NB4 (cell line): ENCODE measurements around the gene ZNF385A.
"Not testable (repeated sequence)": the region's sequence is repeated elsewhere in the genome, so short reads cannot be mapped to it uniquely, and the experiment has no call there.

Experiments used
- DNase-seq: peaks from one replicate; pipeline ENCODE4 v3.0.0; 2010; ENCODE audit warnings: low read depth
- H3K4me3 ChIP-seq: one replicate; pipeline ENCODE4 v1.5.1; 2011; ENCODE audit warnings: mild to moderate bottlenecking, low read depth, low read length, moderate library complexity
- CTCF ChIP-seq: IDR thresholded peaks from one replicate; pipeline ENCODE4 v1.5.1; 2012; ENCODE audit warnings: low read depth, low read length
- MYC ChIP-seq: IDR thresholded peaks from 2 replicates; pipeline ENCODE4 v1.6.1; 2011; ENCODE audit warnings: low read depth, low read length
- POLR2A ChIP-seq: IDR thresholded peaks from 2 replicates; pipeline ENCODE4 v1.6.1; 2011; ENCODE audit warnings: mild to moderate bottlenecking; ENCODE audit not compliant: insufficient read length; ENCODE audit errors: extremely low read depth
- TF ChIP-seq, protein P1 (sequence below): IDR thresholded peaks from 2 replicates; pipeline ENCODE4 v1.6.1; 2011; ENCODE audit warnings: low read depth, low read length

Gene ZNF385A

GRCh38 chr12:54331461-54331860 is 53.1 kb downstream of the ZNF385A start:
- no peak for DNase-seq
- H3K4me3 ChIP-seq = no peak overlapping the region
- TF ChIP-seq MYC (no peak), POLR2A (no peak)

DNA sequence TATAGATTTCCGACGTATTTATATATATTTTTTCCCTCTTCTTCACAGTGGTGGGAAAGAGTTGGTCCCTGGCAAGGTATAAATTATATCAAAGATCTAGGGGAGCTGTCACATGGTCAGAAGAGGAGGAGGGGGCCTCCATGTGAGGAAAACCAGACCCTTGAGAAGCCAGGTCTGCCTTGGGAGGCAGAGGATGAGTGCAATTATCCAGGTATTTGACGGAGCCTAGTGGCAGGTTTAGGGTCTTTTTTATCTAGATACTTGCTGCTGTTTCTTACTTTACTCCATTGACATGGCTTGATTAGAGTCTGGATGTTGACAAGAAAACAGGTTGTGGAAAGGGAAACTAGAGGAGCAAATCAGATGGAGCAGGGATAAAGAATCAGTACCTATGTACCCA is 54.1 kb downstream of the ZNF385A start:
- H3K4me3 ChIP-seq = no peak overlapping the region
- TF ChIP-seq POLR2A (no peak), CTCF (no peak), MYC (no peak)
- TF ChIP-seq, protein P1, sequence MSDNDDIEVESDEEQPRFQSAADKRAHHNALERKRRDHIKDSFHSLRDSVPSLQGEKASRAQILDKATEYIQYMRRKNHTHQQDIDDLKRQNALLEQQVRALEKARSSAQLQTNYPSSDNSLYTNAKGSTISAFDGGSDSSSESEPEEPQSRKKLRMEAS = no peak
- no peak for DNase-seq

GRCh38 chr12:54329759-54330158 is 54.8 kb downstream of the ZNF385A start:
- TF ChIP-seq, protein P1 = no peak
- no peak overlapping the region for H3K4me3 ChIP-seq
- no peak for DNase-seq

GRCh38 chr12:54328595-54329337 is 55.8 kb downstream of the ZNF385A start:
- TF ChIP-seq CTCF (no peak), POLR2A (no peak)
- H3K4me3 ChIP-seq = no peak overlapping the region
- no peak for DNase-seq

DNA sequence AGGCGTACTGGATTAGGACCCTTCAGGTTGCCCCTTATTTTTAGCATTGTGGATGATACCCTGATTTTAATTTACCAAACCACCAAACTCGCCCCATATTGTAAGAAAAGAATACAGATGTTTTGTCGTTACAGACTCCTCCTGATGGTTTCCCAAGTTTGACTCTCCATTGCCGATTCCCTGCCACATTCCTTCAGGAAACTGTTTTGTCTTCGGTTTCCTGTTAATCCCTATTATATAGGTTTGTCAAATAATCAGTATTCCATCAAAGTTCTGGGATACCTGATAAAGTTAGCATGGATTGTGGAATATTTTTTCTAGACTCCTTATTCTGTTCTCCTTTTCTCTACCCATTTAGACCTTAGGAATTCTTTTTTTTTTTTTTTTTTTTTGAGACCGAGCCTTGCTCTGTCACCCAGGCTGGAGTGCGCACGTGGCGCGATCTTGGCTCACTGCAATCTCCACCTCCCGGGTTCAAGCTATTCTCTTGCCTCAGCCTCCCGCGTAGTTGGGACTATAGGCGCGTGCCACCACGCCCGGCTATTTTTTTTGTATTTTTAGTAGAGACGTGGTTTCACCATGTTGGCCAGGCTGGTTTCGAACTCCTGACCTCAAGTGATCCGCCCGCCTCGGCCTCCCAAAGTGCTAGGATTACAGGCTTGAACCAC is 59.0 kb downstream of the ZNF385A start:
- not testable (repeated sequence) for DNase-seq
- H3K4me3 ChIP-seq = peak overlapping the region; percentile 96

DNA sequence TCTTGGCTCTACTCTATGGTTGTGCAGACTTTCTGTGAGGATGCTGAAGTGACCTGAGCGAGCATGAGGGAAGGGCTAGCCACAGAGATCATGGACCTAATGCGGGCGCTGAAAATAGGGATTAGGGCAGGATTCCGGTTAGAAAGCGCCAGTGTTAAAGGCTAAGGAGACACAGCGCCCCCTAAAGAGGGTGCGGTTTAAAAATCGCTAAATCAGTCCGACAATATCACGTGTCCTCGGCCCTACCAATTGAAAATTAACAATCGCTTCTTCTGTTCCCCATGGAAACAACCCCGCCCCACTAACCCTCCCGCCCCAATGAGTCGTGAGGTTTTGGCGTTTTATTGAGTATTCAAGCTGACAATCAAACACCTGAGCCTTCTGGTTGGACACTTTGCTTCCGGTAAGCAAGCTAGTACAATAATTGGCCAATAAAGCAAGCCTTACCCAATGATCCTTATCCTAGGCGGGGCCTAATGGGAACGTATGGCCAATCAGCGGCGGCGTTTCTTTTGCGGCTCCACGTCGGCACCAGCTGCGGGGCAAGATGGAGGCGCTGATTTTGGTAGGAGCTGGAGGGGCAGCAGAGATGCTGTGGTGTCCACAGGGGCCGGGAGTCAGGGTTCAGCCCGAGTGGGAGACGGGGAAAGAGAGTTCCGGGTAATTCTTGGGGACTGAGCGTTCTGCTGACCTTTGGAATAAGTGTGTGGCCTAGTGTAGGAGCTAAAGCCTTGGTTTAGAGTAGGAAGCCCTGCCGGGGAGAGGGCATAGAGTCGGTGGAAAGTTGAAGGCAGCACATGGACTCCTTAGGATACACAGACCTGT is 59.7 kb downstream of the ZNF385A start, which contains the start of gene COPZ1:
Gene COPZ1, plus strand, starts transcription at position 515 of the 825 bp plus-strand sequence. Its CDS starts 33 bp downstream, at position 548.
- TF ChIP-seq CTCF (peak; percentile 74), POLR2A (peak; percentile 49), MYC (0 out of 2 replicates have a peak, but pooled peaks have one; percentile 29)
- TF ChIP-seq, protein P1 = peak; percentile 94
- peak within 1 kb of the TSS; percentile 96 for H3K4me3 ChIP-seq
- DNase-seq = peak; percentile 100

- TF ChIP-seq MYC = no peak
- no peak for TF ChIP-seq CTCF
- TF ChIP-seq, protein P1 = no peak
- no peak for TF ChIP-seq POLR2A
- DNase-seq = no peak
- H3K4me3 ChIP-seq = no peak overlapping the region
Observed at GRCh38 chr12:54321363-54321762, 63.2 kb downstream of the ZNF385A start.
